Astrocyte of the spinal cord (primary cell): Measurements from ENCODE around the gene OR2C3.
A peak's percentile ranks its signal among the peaks of the same experiment; 100 is the strongest.

Source experiments
- DNase-seq: peaks from one replicate; pipeline ENCODE4 v3.0.0; 2011; ENCODE audit warnings: low read depth, low spot score
- H3K4me3 ChIP-seq: 2 replicates; pipeline ENCODE4 v1.5.1; 2011; ENCODE audit warnings: low read depth, mild to moderate bottlenecking, low read length, moderate library complexity
- CTCF ChIP-seq: IDR thresholded peaks from 2 replicates; pipeline ENCODE4 v1.5.1; 2012; ENCODE audit warnings: low read depth, mild to moderate bottlenecking, low read length, inconsistent platforms
- in situ Hi-C: cut with HindIII; loops from 2 replicates; pipeline ENCODE4 v1.10.0; 2017; ENCODE audit warnings: low sequenced_read_pairs

The OR2C3 gene

GRCh38 chr1:247536340-247536739 lies at the start of gene OR2C3:
Gene OR2C3, minus strand, starts transcription at chr1:247536440. Its CDS starts 3,929 bp downstream, at chr1:247532511.
- TF ChIP-seq CTCF: no peak
- no peak for DNase-seq
- in situ Hi-C loops: no loop called here
- H3K4me3 ChIP-seq: no peak within 1 kb of the TSS

DNA sequence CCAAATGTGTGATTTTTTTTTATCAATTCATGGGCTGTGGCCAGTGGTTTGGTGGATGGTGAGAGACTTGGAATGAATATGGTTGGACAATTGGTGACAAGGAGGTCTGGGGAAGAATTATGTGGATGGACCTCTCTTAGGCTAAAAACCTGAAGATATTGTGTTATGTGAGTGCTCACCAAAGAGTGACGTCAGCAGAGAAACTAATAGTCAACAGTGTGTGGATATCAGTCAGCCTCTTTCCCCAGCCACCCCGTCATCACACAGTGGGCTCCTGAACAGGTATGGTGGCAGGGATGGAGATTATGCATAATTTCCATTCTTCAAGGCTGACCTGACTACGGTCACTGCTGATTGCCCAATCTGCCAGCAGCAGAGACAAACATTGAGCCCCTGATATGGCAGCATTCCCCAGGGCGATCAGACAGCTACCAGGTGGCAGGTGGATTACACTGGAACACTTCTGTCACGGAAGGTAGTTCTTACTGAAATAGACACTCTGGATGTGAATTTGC lies 42.8 kb upstream of the OR2C3 start:
- H3K4me3 ChIP-seq: no peak overlapping the region
- TF ChIP-seq CTCF: no peak
- in situ Hi-C loops: no loop called here
- no peak for DNase-seq

DNA sequence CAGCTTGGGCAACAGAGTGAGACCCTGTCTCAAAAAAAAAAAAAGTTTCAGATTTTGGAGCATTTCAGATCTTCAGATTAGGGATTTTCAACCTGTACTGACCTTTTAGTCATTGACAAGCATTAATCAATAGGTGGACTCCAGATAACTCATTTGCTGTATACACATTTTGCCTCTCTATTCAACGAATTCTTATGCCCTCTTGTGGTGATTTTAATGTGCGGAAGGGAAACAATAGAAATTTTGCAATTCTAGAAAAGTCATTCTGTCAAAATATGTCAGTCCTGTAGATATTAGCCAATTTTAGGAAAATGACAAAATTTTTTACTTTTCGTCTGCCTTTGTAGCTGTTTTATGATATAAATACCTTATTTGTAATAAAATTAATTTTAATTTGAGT lies 40.3 kb upstream of the OR2C3 start:
- H3K4me3 ChIP-seq: no peak overlapping the region
- TF ChIP-seq CTCF: peak; percentile 15
- in situ Hi-C loops: no loop called here
- DNase-seq: no peak

- H3K4me3 ChIP-seq: no peak overlapping the region
- no peak for DNase-seq
- in situ Hi-C loops: no loop called here
- TF ChIP-seq CTCF: no peak
Measured at GRCh38 chr1:247574664-247575063, 38.4 kb upstream of the OR2C3 start.

- H3K4me3 ChIP-seq: no peak overlapping the region
- TF ChIP-seq CTCF: no peak
- no peak for DNase-seq
- in situ Hi-C loops: no loop called here
Measured at GRCh38 chr1:247574236-247574635, 38.0 kb upstream of the OR2C3 start.

GRCh38 chr1:247562198-247562597 lies 26.0 kb upstream of the OR2C3 start:
- H3K4me3 ChIP-seq: no peak overlapping the region
- in situ Hi-C loops: no loop called here
- no peak for DNase-seq
- no peak for TF ChIP-seq CTCF

- no peak for DNase-seq
- no peak overlapping the region for H3K4me3 ChIP-seq
- TF ChIP-seq CTCF: no peak
- in situ Hi-C loops: no loop called here
Measured at GRCh38 chr1:247561711-247562110, 25.5 kb upstream of the OR2C3 start.
